ENCODE measurements around the gene SCIN.

GRCh38 chr7:12655161-12655560, 84.6 kb downstream of the SCIN start:
- TF ChIP-seq POLR2A (IDR thresholded peaks at IDR 0.05) (no peak), CTCF (IDR thresholded peaks at IDR 0.05) (no peak)

Measured in adrenal gland (tissue), 5 donors.